HAP-1 (cell line): ENCODE data around the gene FOXN3.

Source experiments
- DNase-seq, 2 experiments: peaks; one replicate each; pipeline ENCODE4 v3.0.0-alpha.2; 2016 to 2020; ENCODE audit warnings: low spot score in 2 of 2
- H3K27me3 ChIP-seq: fragments of 250-450 bp; sonication (Bioruptor Pico); 2 replicates; pipeline ENCODE4 v1.5.1; 2020; ENCODE audit warnings: low read depth, mild to moderate bottlenecking, moderate library complexity
- H3K36me3 ChIP-seq: fragments of 250-450 bp; sonication (Bioruptor Pico); replicated peaks from 2 replicates; pipeline ENCODE4 v1.5.1; 2020; ENCODE audit warnings: mild to moderate bottlenecking
- H3K4me1 ChIP-seq: fragments of 250-450 bp; sonication (Bioruptor Pico); 2 replicates; pipeline ENCODE4 v1.5.1; 2020; ENCODE audit warnings: mild to moderate bottlenecking
- H3K4me3 ChIP-seq: fragments of 250-450 bp; sonication (Bioruptor Pico); 2 replicates; pipeline ENCODE4 v1.5.1; 2020; ENCODE audit warnings: mild to moderate bottlenecking, moderate library complexity
- H3K9me3 ChIP-seq: fragments of 250-450 bp; sonication (Bioruptor Pico); 2 replicates; pipeline ENCODE4 v1.5.1; 2020; ENCODE audit warnings: mild to moderate bottlenecking, moderate library complexity
- in situ Hi-C: fragments of 300-500 bp; cut with MboI; formaldehyde crosslinking; loops from 3 replicates; pipeline ENCODE4 v1.14.3; 2020; ENCODE audit warnings: low sequenced_read_pairs, inconsistent platforms, mixed read lengths

FOXN3 gene

GRCh38 chr14:89142366-89142765, 274.7 kb downstream of the FOXN3 start:
- Histone ChIP-seq H3K36me3 (no peaks in the 10 kb centered on the region), H3K4me1 (peaks cover 13% of the 10 kb centered on the region), H3K9me3 (no peaks in the 10 kb centered on the region), H3K4me3 (no peak overlapping the region), H3K27me3 (no peaks in the 10 kb centered on the region; the same call in 1 of the 2 replicates)
- DNase-seq, result no peak
- in situ Hi-C loops, result no loop called here

GRCh38 chr14:89141862-89142261, 275.2 kb downstream of the FOXN3 start:
- H3K4me3 ChIP-seq, result no peak overlapping the region
- H3K27me3 ChIP-seq, result no peaks in the 10 kb centered on the region; the same call in 1 of the 2 replicates
- peaks cover 13% of the 10 kb centered on the region for H3K4me1 ChIP-seq
- in situ Hi-C loops, result no loop called here
- no peak for DNase-seq
- H3K36me3 ChIP-seq, result no peaks in the 10 kb centered on the region
- H3K9me3 ChIP-seq, result no peaks in the 10 kb centered on the region

- no peaks in the 10 kb centered on the region for H3K9me3 ChIP-seq
- no peaks in the 10 kb centered on the region for H3K36me3 ChIP-seq
- no peak for DNase-seq
- in situ Hi-C loops, result no loop called here
- no peak overlapping the region for H3K4me3 ChIP-seq
- H3K4me1 ChIP-seq, result peaks cover 13% of the 10 kb centered on the region
- H3K27me3 ChIP-seq, result no peaks in the 10 kb centered on the region; the same call in 1 of the 2 replicates
Observed at GRCh38 chr14:89140326-89140725, 276.7 kb downstream of the FOXN3 start.

GRCh38 chr14:89139404-89140247, 277.4 kb downstream of the FOXN3 start:
- Histone ChIP-seq H3K4me1 (peaks cover 13% of the 10 kb centered on the region), H3K27me3 (no peaks in the 10 kb centered on the region; the same call in 1 of the 2 replicates), H3K4me3 (no peak overlapping the region), H3K9me3 (no peaks in the 10 kb centered on the region), H3K36me3 (no peaks in the 10 kb centered on the region)
- DNase-seq, result peak; percentile 67 to 90
- in situ Hi-C loops, result no loop called here

- no peak for DNase-seq
- H3K4me3 ChIP-seq, result no peak overlapping the region
- peaks cover 13% of the 10 kb centered on the region for H3K4me1 ChIP-seq
- no peaks in the 10 kb centered on the region for H3K9me3 ChIP-seq
- H3K36me3 ChIP-seq, result no peaks in the 10 kb centered on the region
- in situ Hi-C loops, result no loop called here
- H3K27me3 ChIP-seq, result no peaks in the 10 kb centered on the region
Observed at GRCh38 chr14:89138846-89139245, 278.2 kb downstream of the FOXN3 start.

- Histone ChIP-seq H3K36me3 (no peaks in the 10 kb centered on the region), H3K27me3 (no peaks in the 10 kb centered on the region), H3K4me1 (peaks cover 13% of the 10 kb centered on the region), H3K4me3 (no peak overlapping the region), H3K9me3 (no peaks in the 10 kb centered on the region)
- DNase-seq, result no peak
- in situ Hi-C loops, result no loop called here
Observed at GRCh38 chr14:89137526-89138163, 279.4 kb downstream of the FOXN3 start.

- Histone ChIP-seq H3K4me1 (peaks cover 13% of the 10 kb centered on the region), H3K9me3 (no peaks in the 10 kb centered on the region), H3K27me3 (no peaks in the 10 kb centered on the region), H3K36me3 (no peaks in the 10 kb centered on the region), H3K4me3 (no peak overlapping the region)
- in situ Hi-C loops, result no loop called here
- DNase-seq, result no peak
Observed at GRCh38 chr14:89136587-89136986, 280.4 kb downstream of the FOXN3 start.

- Histone ChIP-seq H3K27me3 (no peaks in the 10 kb centered on the region), H3K36me3 (no peaks in the 10 kb centered on the region), H3K4me1 (peaks cover 6% of the 10 kb centered on the region), H3K4me3 (no peak overlapping the region), H3K9me3 (no peaks in the 10 kb centered on the region)
- in situ Hi-C loops, result no loop called here
- DNase-seq, result no peak
Observed at GRCh38 chr14:89134640-89135039, 282.4 kb downstream of the FOXN3 start.

GRCh38 chr14:89131004-89131750, 285.9 kb downstream of the FOXN3 start:
- no peaks in the 10 kb centered on the region for H3K9me3 ChIP-seq
- no peaks in the 10 kb centered on the region for H3K36me3 ChIP-seq
- no peaks in the 10 kb centered on the region for H3K27me3 ChIP-seq
- in situ Hi-C loops, result no loop called here
- DNase-seq, result no peak
- H3K4me1 ChIP-seq, result no peaks in the 10 kb centered on the region
- H3K4me3 ChIP-seq, result no peak overlapping the region

GRCh38 chr14:89129570-89129969, 287.5 kb downstream of the FOXN3 start:
- in situ Hi-C loops, result no loop called here
- H3K4me1 ChIP-seq, result no peaks in the 10 kb centered on the region
- H3K27me3 ChIP-seq, result no peaks in the 10 kb centered on the region
- no peaks in the 10 kb centered on the region for H3K9me3 ChIP-seq
- H3K36me3 ChIP-seq, result no peaks in the 10 kb centered on the region
- no peak for DNase-seq
- no peak overlapping the region for H3K4me3 ChIP-seq

- no peaks in the 10 kb centered on the region for H3K27me3 ChIP-seq
- in situ Hi-C loops, result no loop called here
- DNase-seq, result no peak
- H3K4me1 ChIP-seq, result no peaks in the 10 kb centered on the region
- H3K9me3 ChIP-seq, result no peaks in the 10 kb centered on the region
- H3K4me3 ChIP-seq, result no peak overlapping the region
- no peaks in the 10 kb centered on the region for H3K36me3 ChIP-seq
Observed at GRCh38 chr14:89128311-89129026, 288.6 kb downstream of the FOXN3 start.

GRCh38 chr14:89126461-89126860, 290.6 kb downstream of the FOXN3 start:
- in situ Hi-C loops, result no loop called here
- no peak overlapping the region for H3K4me3 ChIP-seq

GRCh38 chr14:89125216-89125615, 291.8 kb downstream of the FOXN3 start:
- peaks cover 5% of the 10 kb centered on the region; the same call in 1 of the 2 replicates for H3K4me1 ChIP-seq

More at GRCh38 chr14:89126461-89126860, 290.6 kb downstream of the FOXN3 start:
- H3K27me3 ChIP-seq, result no peaks in the 10 kb centered on the region
- DNase-seq, result no peak
- H3K9me3 ChIP-seq, result no peaks in the 10 kb centered on the region
- no peaks in the 10 kb centered on the region for H3K36me3 ChIP-seq
- peaks cover 5% of the 10 kb centered on the region; the same call in 1 of the 2 replicates for H3K4me1 ChIP-seq

More at GRCh38 chr14:89125216-89125615, 291.8 kb downstream of the FOXN3 start:
- no peaks in the 10 kb centered on the region for H3K27me3 ChIP-seq
- in situ Hi-C loops, result no loop called here
- H3K9me3 ChIP-seq, result no peaks in the 10 kb centered on the region
- DNase-seq, result no peak
- H3K36me3 ChIP-seq, result no peaks in the 10 kb centered on the region
- no peak overlapping the region for H3K4me3 ChIP-seq
